Cortex of kidney (tissue), 1 donor: ENCODE measurements around the gene PTP4A2.

Source experiments
- DNase-seq: peaks from one replicate; lab custom pipeline; 2025; lab: John Stamatoyannopoulos, UW

The PTP4A2 gene

GRCh38 chr1:31885851-31886250 lies 52.3 kb downstream of the PTP4A2 start:
- no peak for DNase-seq

GRCh38 chr1:31883357-31883942 lies 54.7 kb downstream of the PTP4A2 start:
- no peak for DNase-seq

- no peak for DNase-seq
Measured at GRCh38 chr1:31881688-31882000, 56.5 kb downstream of the PTP4A2 start.

DNA sequence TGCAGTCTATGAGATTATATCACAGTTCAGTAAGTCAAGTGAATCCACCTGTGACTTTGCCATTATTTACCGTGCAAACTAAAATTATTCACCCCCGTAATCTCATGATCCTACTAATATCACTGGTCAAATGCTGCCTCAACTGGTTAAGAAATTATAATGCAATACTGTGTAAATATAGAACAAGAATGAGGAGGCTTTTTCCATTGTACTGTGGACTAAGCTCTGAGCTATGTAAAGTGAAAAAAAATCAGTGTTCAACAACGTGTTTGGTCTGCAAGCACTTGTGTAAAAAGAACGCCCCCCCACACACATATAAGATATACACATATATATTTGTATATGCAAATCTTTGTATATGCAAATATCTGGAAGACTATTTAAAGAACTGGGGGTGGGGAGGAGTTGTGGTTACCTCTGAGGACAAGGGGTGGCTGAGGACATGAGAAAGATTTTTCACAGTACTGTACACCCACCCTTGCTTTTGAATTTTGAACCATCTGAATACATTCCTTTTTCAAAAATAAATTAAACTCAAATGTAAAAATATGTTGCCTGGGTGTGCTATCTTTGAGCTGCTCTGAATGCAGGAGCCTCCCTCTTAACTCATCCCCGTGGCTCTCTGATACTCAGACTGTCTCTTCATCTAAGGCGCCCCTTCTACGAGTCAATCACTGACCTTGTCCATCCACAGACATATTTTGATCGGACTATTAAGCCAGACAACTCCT lies 57.0 kb downstream of the PTP4A2 start:
- no peak for DNase-seq

DNA sequence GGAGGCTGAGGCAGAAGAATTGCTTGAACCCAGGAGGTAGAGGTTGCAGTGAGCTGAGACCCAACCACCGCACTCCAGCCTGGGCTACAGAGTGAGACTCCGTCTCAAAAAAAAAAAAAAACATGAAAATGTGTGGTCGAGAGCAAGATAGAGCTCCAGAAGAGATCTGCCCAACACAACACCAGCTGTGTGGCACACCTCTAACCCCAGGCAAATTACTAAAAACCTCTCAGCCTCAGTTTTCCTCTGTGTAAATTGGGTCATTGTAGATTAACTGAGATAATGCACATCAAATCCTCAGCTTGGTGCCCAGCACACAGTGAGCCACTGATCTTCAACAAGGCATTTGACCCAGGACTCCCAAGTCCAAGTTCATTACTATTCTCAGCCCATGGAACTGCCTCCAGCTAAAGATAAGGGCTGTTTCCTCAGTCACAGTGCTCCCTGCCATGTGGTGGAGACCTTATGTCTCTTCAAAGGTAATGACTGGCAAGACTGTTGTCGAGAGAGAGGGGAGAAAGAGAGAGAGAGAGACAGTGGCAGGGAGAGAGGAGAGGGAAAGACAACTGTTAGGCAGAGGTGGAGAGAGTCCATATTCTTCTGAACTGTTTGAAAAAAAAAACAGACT lies 58.1 kb downstream of the PTP4A2 start:
- DNase-seq, result no peak

DNA sequence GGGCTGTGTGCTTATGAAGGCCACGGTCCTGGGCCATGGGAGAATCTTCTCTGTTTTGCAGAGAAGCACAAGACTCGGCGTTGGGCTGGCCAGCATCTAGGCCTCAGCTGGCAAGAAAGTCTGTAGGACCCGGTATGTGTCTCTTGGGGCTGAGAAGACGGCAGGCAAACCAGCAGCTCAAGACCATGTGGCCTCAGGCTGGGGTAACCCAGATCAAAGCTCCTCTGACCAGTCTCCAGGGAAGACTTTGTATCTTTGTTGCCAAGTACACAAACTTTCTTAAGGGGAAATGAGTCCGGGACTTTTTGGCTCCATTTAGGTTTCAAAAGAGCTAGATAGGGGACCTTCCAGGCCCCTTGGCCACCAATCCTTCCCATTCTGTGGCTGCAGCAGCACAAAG lies 60.1 kb downstream of the PTP4A2 start:
- no peak for DNase-seq

DNA sequence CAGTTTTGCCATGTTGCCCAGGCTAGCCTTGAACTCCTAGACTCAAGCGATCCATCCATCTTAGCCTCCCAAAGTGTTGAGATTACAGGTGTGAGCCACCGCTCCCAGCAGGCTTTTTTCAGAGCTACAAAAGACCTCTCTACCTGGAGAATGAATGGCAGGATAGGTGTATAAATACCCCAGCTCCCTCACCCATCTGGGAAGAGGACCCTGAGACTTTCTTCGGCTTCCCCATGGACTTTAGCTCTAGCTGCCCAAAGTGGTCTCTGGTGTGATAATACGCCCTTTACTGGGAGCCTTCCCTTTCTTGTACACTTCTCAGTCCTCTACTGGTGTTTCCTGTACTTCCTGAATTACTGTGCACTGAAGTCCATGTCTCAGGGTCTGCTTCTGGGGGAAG lies 60.6 kb downstream of the PTP4A2 start:
- no peak for DNase-seq

- no peak for DNase-seq
Measured at GRCh38 chr1:31875636-31876236, 62.4 kb downstream of the PTP4A2 start.

GRCh38 chr1:31874942-31875341 lies 63.2 kb downstream of the PTP4A2 start:
- DNase-seq, result no peak

DNA sequence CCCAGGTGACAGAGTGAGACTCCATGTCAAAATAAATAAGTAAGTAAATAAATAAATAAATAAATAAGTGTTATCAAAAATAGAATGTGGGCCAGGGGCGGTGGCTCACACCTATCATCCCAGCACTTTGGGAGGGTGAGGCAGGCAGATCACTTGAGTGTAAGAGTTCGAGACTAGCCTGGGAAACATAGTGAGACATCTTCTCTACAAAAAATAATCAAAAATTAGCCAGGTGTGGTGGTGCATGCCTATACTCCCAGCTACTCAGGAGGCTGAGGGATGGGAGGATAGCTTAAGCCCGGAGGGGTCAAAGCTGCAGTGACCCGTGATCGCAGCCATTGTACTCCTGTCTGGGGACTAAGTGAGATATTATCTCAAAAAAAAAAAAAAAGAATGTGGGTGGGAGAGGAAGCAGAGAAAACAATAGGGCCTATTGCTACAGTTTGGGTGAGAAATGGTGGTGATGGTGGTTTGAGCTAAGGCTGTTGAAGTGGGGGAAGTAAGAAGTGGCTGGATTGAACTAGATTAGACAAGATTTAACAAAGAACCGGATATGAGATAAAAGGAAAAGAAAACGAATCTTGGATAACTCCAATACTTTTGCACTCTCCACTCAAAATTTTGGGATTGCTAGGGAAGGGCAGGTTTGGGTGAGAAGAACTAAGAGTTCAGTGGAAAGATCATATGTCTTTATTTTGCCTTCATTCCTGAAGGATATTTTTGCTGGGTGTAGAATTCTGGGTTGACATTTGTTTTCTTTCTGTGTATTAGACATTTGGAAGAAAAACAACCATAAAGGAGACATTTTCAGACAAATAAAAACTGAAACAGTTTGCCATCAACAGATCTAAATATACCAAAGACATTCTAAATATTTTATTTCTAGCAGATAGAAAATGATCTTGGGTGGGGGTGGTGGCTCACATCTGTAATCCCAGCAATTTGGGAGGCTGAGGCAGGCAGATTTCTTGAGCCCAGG lies 65.2 kb downstream of the PTP4A2 start:
- DNase-seq, result no peak

- DNase-seq, result no peak
Measured at GRCh38 chr1:31871703-31872102, 66.5 kb downstream of the PTP4A2 start.

DNA sequence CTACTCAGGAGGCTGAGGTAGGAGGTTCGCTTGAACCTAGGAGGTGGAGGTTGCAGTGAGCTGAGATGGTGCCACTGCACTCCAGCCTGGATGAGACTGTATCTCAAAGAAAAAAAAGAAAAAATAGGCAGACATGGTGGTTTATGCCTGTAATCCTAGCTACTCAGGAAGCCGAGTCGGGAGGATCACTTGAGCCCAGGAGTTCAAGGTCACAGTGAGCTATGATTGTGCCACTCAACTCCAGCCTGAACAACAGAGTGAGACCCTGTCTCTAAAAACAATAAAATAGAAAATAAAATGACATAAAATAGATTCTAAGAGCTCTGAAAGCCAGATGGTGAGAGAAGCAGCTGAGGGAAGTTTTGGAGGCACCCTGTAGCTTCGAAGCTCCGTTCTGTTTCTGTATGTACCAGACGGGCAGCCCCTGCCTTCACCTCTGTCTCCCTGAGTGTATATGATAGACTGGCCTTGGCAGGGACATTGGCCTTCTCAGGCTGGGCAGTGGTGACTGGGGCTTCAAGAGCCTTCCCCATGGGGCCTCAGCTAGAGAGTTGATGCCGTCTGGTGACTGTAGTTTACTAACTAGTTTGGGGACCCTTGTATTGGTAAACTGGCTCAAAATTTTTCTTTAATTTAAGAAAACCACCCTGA lies 68.0 kb downstream of the PTP4A2 start:
- DNase-seq, result no peak

GRCh38 chr1:31869449-31869848 lies 68.7 kb downstream of the PTP4A2 start:
- DNase-seq, result no peak

DNA sequence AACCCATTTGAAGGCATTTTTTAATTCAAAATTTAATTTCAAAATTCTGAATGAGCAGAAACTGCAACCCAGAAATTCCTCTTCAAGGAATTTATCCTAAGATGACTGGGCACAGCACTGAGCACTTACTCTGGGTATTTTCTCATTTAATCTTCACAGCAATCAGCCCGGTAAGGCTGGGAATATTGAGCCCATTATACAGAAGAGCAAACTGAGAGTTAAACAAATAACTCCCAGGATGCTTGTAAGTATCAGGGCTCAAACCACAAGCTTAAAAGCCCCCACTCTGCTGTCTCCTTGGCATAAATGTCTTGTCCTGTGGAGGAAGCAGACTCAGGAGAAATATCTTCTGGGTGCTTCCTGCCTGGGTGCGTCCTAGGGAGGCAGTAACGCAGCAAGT lies 69.3 kb downstream of the PTP4A2 start:
- no peak for DNase-seq

GRCh38 chr1:31867546-31867945 lies 70.6 kb downstream of the PTP4A2 start:
- DNase-seq, result no peak

- DNase-seq, result no peak
Measured at GRCh38 chr1:31866450-31867032, 71.6 kb downstream of the PTP4A2 start.

GRCh38 chr1:31865728-31866449 lies 72.3 kb downstream of the PTP4A2 start:
- DNase-seq, result no peak

DNA sequence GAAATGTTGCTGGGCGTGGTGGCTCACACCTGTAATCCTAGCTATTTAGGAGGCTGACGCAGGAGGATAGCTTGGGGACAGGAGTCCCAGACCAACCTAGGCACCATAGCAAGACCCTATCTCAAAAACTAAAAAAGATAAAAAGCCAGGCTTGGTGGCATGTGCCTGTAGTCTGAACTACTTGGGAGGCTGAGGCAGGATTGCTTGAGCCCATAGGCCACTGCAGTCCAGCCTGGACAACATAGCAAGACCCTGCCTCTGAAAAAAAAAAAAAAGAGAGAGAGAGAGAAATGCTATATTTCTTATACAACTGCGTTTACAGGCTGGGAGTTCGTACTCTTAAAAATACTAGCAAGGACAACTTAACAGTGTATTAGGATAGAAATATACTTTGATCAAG lies 76.1 kb downstream of the PTP4A2 start:
- no peak for DNase-seq

DNA sequence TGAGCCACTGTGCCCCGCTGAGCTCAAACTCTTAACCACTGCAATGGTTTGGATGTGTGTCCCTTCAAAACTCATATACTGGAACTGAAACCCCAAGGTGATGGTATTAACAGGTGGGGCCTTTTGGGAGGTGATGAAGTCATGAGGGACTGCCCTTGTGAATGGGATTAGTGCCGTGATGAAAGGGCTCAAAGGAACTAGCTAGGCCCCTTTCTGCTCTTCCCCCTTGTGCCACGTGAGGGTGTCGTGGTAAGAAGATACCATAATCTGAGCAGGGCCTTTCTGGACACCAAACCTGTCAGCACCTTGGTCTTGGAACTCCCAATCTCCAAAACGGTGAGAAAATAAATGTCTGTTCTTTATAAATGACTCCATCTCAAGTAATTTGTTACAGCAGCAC lies 76.8 kb downstream of the PTP4A2 start:
- DNase-seq, result no peak

DNA sequence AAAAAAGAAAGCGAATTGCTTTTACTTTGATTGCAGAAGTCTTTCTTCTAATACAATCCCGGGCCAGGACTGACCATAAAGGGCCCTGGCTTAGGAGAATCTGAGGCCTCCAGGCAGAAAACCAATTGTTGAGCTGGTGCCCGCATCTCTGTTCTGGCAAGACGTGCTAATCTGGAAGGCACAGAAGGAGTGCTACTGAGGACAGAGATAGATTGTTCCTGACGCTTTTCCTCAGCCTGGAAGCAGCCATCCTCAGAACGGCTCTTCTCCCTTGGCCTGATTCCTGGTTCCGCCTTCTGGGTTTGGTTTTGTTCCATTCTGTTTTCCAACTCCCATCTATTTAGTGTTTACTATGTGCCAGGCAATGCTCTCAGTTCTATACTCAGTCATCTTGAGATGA lies 77.6 kb downstream of the PTP4A2 start:
- no peak for DNase-seq

DNA sequence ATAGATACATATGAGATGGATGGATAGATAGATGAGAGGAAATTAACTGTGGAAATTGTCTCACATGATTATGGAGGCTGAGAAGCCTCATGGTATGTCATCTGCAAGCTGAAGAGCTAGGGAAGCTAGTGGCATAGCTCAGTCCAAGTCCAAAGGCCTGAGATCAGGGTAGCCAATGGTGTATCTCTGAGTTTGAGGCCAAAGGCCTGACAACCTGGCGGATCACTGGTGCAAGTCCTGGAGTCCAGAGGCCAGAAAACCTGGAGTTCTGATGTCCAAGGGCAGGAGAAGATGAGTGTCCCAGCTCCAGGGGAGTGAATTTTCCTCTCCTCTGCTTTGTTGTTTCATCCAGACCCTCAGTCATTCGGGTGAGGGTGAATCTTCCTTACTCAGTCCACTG lies 78.4 kb downstream of the PTP4A2 start:
- no peak for DNase-seq
